ENCODE results near the gene PHF21B. TPM values are rescaled to one million over a fixed set of nuclear protein-coding genes. Genes with fewer than 3 reads are reported as not detected.
"Not testable (repeated sequence)": the region's sequence is repeated elsewhere in the genome, so short reads cannot be mapped to it uniquely, and the experiment has no call there.

The PHF21B gene
- total RNA-seq, 2 donors from 2014 or later = 0.40 TPM; not detected in 1

GRCh38 chr22:44928136-44928463, 81.7 kb downstream of the PHF21B start:
- DNase-seq (no peak), ATAC-seq (no peak)
- intact Hi-C loops (cut with DNase I, micrococcal nuclease) = no loop called here

- DNase-seq (no peak), ATAC-seq (no peak)
- intact Hi-C loops (cut with DNase I, micrococcal nuclease) = no loop called here
These were observed 82.2 kb downstream of the PHF21B start for GRCh38 chr22:44927463-44928135.

GRCh38 chr22:44926491-44927415, 83.1 kb downstream of the PHF21B start:
- intact Hi-C loops (cut with DNase I, micrococcal nuclease) = no loop called here
- ATAC-seq (no peak), DNase-seq (no peak)

GRCh38 chr22:44926124-44926475, 83.7 kb downstream of the PHF21B start:
- intact Hi-C loops (cut with DNase I, micrococcal nuclease) = no loop called here
- no peak for ATAC-seq
- no peak for DNase-seq

- intact Hi-C loops (cut with DNase I, micrococcal nuclease) = no loop called here
These were observed 84.2 kb downstream of the PHF21B start for GRCh38 chr22:44925465-44926123.

GRCh38 chr22:44924710-44925109, 85.1 kb downstream of the PHF21B start:
- no peak for ATAC-seq
- intact Hi-C loops (cut with DNase I, micrococcal nuclease) = no loop called here
- peak in 1 of 2 donors; percentile 4 for DNase-seq

More at GRCh38 chr22:44925465-44926123, 84.2 kb downstream of the PHF21B start:
- DNase-seq (no peak), ATAC-seq (no peak)

GRCh38 chr22:44924098-44924497, 85.7 kb downstream of the PHF21B start:
- intact Hi-C loops (cut with DNase I, micrococcal nuclease) = no loop called here
- no peak for DNase-seq
- no peak for ATAC-seq

- ATAC-seq; intact Hi-C loops (cut with DNase I, micrococcal nuclease): not testable (repeated sequence)
- DNase-seq = peak in 1 of 2 donors; percentile 8
These were observed 88.0 kb downstream of the PHF21B start for GRCh38 chr22:44921766-44922165.

- intact Hi-C loops (cut with DNase I, micrococcal nuclease) = no loop called here
- DNase-seq (peak in 1 of 2 donors; percentile 10), ATAC-seq (no peak)
These were observed 89.6 kb downstream of the PHF21B start for GRCh38 chr22:44920183-44920582.

GRCh38 chr22:44919691-44920090, 90.1 kb downstream of the PHF21B start:
- DNase-seq (peak in 1 of 2 donors; percentile 1), ATAC-seq (no peak)
- intact Hi-C loops (cut with DNase I, micrococcal nuclease) = no loop called here

GRCh38 chr22:44918925-44919392, 90.8 kb downstream of the PHF21B start:
- no peak for DNase-seq

GRCh38 chr22:44918166-44918924, 91.5 kb downstream of the PHF21B start:
- intact Hi-C loops (cut with DNase I, micrococcal nuclease) = no loop called here
- peak in 1 of 2 donors; percentile 18 for DNase-seq
- no peak for ATAC-seq

More at GRCh38 chr22:44918925-44919392, 90.8 kb downstream of the PHF21B start:
- intact Hi-C loops (cut with DNase I, micrococcal nuclease) = no loop called here
- ATAC-seq = no peak

- intact Hi-C loops (cut with DNase I, micrococcal nuclease) = no loop called here
- DNase-seq (peak in 1 of 2 donors; percentile 12), ATAC-seq (no peak)
These were observed 92.2 kb downstream of the PHF21B start for GRCh38 chr22:44917372-44918165.

- DNase-seq = peak in 1 of 2 donors; percentile 13
- intact Hi-C loops (cut with DNase I, micrococcal nuclease) = no loop called here
- no peak for ATAC-seq
These were observed 93.2 kb downstream of the PHF21B start for GRCh38 chr22:44916281-44917231.

GRCh38 chr22:44915441-44915840, 94.4 kb downstream of the PHF21B start:
- ATAC-seq (no peak), DNase-seq (no peak)
- intact Hi-C loops (cut with DNase I, micrococcal nuclease) = no loop called here

GRCh38 chr22:44914026-44914721, 95.6 kb downstream of the PHF21B start:
- intact Hi-C loops (cut with DNase I, micrococcal nuclease) = no loop called here
- DNase-seq (peak in 1 of 2 donors; percentile 10), ATAC-seq (no peak)

All from left colon (tissue), 2 donors.